Measurements from ENCODE around the gene LHFPL2.

Gene LHFPL2

GRCh38 chr5:78449103-78449502, 199.5 kb downstream of the LHFPL2 start:
- H3K9ac ChIP-seq (ENCODE audit: insufficient read length, low read depth), result no peak overlapping the region
- TF ChIP-seq YY1 (IDR thresholded peaks at IDR 0.05; ENCODE audit: insufficient read depth, insufficient read length) (no peak), SUZ12 (IDR thresholded peaks at IDR 0.05; ENCODE audit: extremely low read depth, insufficient read depth, insufficient read length) (no peak), ZNF274 (IDR thresholded peaks at IDR 0.05; ENCODE audit: low read depth, low read length) (no peak)
- no peaks in the 10 kb centered on the region for H3K9me3 ChIP-seq (ENCODE audit: insufficient read depth, low read length)
- DNase-seq (ENCODE audit: low read depth, low spot score), result no peak
- H3K36me3 ChIP-seq (ENCODE audit: insufficient read depth, insufficient read length, low read length), result no peaks in the 10 kb centered on the region
- H3K4me1 ChIP-seq (ENCODE audit: insufficient read depth, insufficient read length), result no peaks in the 10 kb centered on the region
- no peaks in the 10 kb centered on the region for H3K27me3 ChIP-seq (ENCODE audit: insufficient read depth, insufficient read length)
- no peak overlapping the region for H3K4me3 ChIP-seq (ENCODE audit: insufficient read length, low read depth)

GRCh38 chr5:78447775-78448424, 200.7 kb downstream of the LHFPL2 start:
- Histone ChIP-seq H3K4me3 (ENCODE audit: insufficient read length, low read depth) (no peak overlapping the region), H3K36me3 (ENCODE audit: insufficient read depth, insufficient read length, low read length) (no peaks in the 10 kb centered on the region), H3K9ac (ENCODE audit: insufficient read length, low read depth) (no peak overlapping the region), H3K9me3 (ENCODE audit: insufficient read depth, low read length) (no peaks in the 10 kb centered on the region), H3K27me3 (ENCODE audit: insufficient read depth, insufficient read length) (no peaks in the 10 kb centered on the region), H3K4me1 (ENCODE audit: insufficient read depth, insufficient read length) (no peaks in the 10 kb centered on the region)
- TF ChIP-seq ZNF274 (IDR thresholded peaks at IDR 0.05; ENCODE audit: low read depth, low read length) (no peak), SUZ12 (IDR thresholded peaks at IDR 0.05; ENCODE audit: extremely low read depth, insufficient read depth, insufficient read length) (no peak), YY1 (IDR thresholded peaks at IDR 0.05; ENCODE audit: insufficient read depth, insufficient read length) (no peak)
- no peak for DNase-seq (ENCODE audit: low read depth, low spot score)
